ENCODE results near the gene COL4A4. TPM values are rescaled to one million over a fixed set of nuclear protein-coding genes. Genes with fewer than 3 reads are reported as not detected.

COL4A4 gene
- total RNA-seq, 3 donors from 2014 or later (not counting 1 experiment from before 2014, with no cell fraction given): 0.31 to 2.3 (median 0.88) TPM

DNA sequence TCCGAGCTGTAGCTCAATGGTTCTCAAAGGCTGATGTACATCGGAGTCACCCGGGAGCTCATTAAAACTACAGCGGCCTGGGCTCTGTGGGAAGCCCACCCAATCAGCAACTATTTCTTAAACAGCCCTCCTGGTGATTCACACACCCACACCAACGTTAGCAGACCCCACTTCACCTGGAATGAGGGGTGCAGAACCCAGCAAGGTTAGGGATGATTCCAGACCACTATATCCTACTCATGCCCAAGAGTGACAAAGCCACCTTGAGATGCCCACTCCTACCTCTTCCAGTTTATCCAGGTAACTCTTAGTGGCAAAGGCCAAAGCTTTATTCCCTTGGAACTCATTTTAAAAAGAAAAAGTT lies 178.4 kb downstream of the COL4A4 start:
- no peak overlapping the region for H3K4me3 Mint-ChIP-seq
- intact Hi-C loops (cut with micrococcal nuclease): loop anchor here (10.0 kb wide), 1 partner anchor 1321 kb away; no protein-coding TSS in a partner anchor
- Histone ChIP-seq H3K27me3 (ENCODE audit: control insufficient read depth, insufficient read depth, low read length) (no peaks in the 10 kb centered on the region), H3K36me3 (ENCODE audit: control insufficient read depth, insufficient read depth, low read length) (no peaks in the 10 kb centered on the region), H3K27ac (ENCODE audit: low read length) (no peak overlapping the region), H3K4me1 (ENCODE audit: control insufficient read depth, insufficient read depth, low read length) (no peaks in the 10 kb centered on the region), H3K9me3 (ENCODE audit: control insufficient read depth, insufficient read depth, low read length) (no peaks in the 10 kb centered on the region), H3K4me3 (ENCODE audit: low read length) (no peak overlapping the region)
- H3K27ac Mint-ChIP-seq: no peak overlapping the region
- H3K27me3 Mint-ChIP-seq (ENCODE audit: low read depth in 2 of 2): no peaks in the 10 kb centered on the region
- no peaks in the 10 kb centered on the region for H3K36me3 Mint-ChIP-seq
- DNase-seq: no peak
- WGBS (ENCODE audit: insufficient coverage): 91% methylated on average over 5 of the region's 5 CpGs
- H3K4me1 Mint-ChIP-seq: peaks cover 5 to 11% of the 10 kb centered on the region in 2 donors
- ATAC-seq: no peak
- no peak for TF ChIP-seq CTCF (IDR thresholded peaks at IDR 0.05)
- H3K9me3 Mint-ChIP-seq: no peaks in the 10 kb centered on the region

DNA sequence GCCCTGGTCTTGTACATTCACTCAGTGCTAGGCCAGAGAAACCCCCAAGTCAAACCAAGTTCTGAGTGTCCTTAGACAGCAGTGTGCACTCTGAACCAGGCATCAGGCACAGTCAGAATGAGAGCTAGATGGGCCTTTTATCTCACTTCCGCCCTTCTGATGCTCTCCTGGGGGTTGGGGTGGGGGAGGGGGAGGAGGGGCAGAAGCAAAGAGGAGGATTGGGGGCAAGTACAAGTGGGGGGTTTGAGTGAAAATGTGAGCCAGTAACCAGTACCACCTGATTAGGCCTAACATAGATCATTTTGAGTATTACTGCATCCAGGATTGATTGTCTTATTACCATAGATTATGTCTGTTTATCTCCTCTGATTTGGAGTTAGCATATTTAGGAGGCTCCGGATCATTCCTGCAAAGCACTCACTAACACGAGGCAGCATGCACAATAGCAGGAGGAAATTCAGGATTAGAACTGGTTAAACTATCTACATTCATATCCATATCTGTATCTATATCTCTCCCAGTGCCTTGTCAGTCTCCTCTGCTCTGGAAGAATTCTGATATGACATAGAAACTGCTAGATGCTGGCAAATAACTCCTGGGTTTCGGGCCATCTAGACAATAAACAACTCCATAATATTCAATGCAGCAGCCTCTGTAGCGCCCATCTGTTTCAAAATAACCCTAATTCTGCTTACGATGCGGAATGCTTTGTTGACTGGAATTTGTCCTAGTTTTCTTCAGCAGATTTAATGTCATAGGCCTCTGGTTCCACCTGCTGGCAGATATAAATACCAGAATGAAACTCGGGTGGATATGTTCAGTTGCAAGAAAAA lies 179.0 kb downstream of the COL4A4 start:
- 72% methylated on average over 7 of the region's 8 CpGs for WGBS (ENCODE audit: insufficient coverage)
- Histone ChIP-seq H3K27me3 (ENCODE audit: control insufficient read depth, insufficient read depth, low read length) (no peaks in the 10 kb centered on the region), H3K27ac (ENCODE audit: low read length) (no peak overlapping the region), H3K4me3 (ENCODE audit: low read length) (no peak overlapping the region), H3K4me1 (ENCODE audit: control insufficient read depth, insufficient read depth, low read length) (no peaks in the 10 kb centered on the region), H3K9me3 (ENCODE audit: control insufficient read depth, insufficient read depth, low read length) (no peaks in the 10 kb centered on the region), H3K36me3 (ENCODE audit: control insufficient read depth, insufficient read depth, low read length) (no peaks in the 10 kb centered on the region)
- no peak overlapping the region for H3K4me3 Mint-ChIP-seq
- H3K9me3 Mint-ChIP-seq: no peaks in the 10 kb centered on the region
- no peaks in the 10 kb centered on the region for H3K27me3 Mint-ChIP-seq (ENCODE audit: low read depth in 2 of 2)
- H3K36me3 Mint-ChIP-seq: no peaks in the 10 kb centered on the region
- ATAC-seq: no peak
- intact Hi-C loops (cut with micrococcal nuclease): loop anchor here (10.0 kb wide), 1 partner anchor 1320 kb away; no protein-coding TSS in a partner anchor
- TF ChIP-seq CTCF (IDR thresholded peaks at IDR 0.05): no peak
- H3K4me1 Mint-ChIP-seq: peaks cover 5 to 11% of the 10 kb centered on the region in 2 donors
- no peak overlapping the region for H3K27ac Mint-ChIP-seq
- peak in 1 of 2 donors; percentile 61 for DNase-seq

GRCh38 chr2:226983895-226984749 lies 179.9 kb downstream of the COL4A4 start:
- Histone ChIP-seq H3K4me3 (ENCODE audit: low read length) (no peak overlapping the region), H3K4me1 (ENCODE audit: control insufficient read depth, insufficient read depth, low read length) (no peaks in the 10 kb centered on the region), H3K27ac (ENCODE audit: low read length) (no peak overlapping the region), H3K36me3 (ENCODE audit: control insufficient read depth, insufficient read depth, low read length) (no peaks in the 10 kb centered on the region), H3K27me3 (ENCODE audit: control insufficient read depth, insufficient read depth, low read length) (no peaks in the 10 kb centered on the region), H3K9me3 (ENCODE audit: control insufficient read depth, insufficient read depth, low read length) (no peaks in the 10 kb centered on the region)
- no peaks in the 10 kb centered on the region for H3K9me3 Mint-ChIP-seq
- H3K36me3 Mint-ChIP-seq: no peaks in the 10 kb centered on the region
- H3K27me3 Mint-ChIP-seq (ENCODE audit: low read depth in 2 of 2): no peaks in the 10 kb centered on the region
- intact Hi-C loops (cut with micrococcal nuclease): loop anchor here (10.0 kb wide), 1 partner anchor 1319 kb away; no protein-coding TSS in a partner anchor
- no peak for DNase-seq
- WGBS (ENCODE audit: insufficient coverage): 87% methylated on average over 11 of the region's 12 CpGs
- no peak for TF ChIP-seq CTCF (IDR thresholded peaks at IDR 0.05)
- no peak overlapping the region for H3K27ac Mint-ChIP-seq
- no peak overlapping the region for H3K4me3 Mint-ChIP-seq
- H3K4me1 Mint-ChIP-seq: peaks cover 5 to 11% of the 10 kb centered on the region in 2 donors
- ATAC-seq: no peak
